T-helper 1 cell treated with Interleukin-12 subunit alpha and Interleukin-12 subunit beta and Interleukin-4 antibody, amounts not matched to agents 30 μg/mL and 1 μg/mL, for 36 hours (primary cell): ENCODE measurements around the gene NAV1.

Source experiments
- H3K27ac Mint-ChIP-seq: one replicate; pipeline ENCODE4 v1.8.0; 2021; ENCODE audit warnings: mild to moderate bottlenecking, mixed read lengths
- H3K27me3 Mint-ChIP-seq: one replicate; pipeline ENCODE4 v1.8.0; 2021; ENCODE audit warnings: low read depth, mixed read lengths
- H3K36me3 Mint-ChIP-seq: one replicate; pipeline ENCODE4 v1.8.0; 2021; ENCODE audit warnings: low read depth, mixed read lengths
- H3K4me1 Mint-ChIP-seq: one replicate; pipeline ENCODE4 v1.8.0; 2021; ENCODE audit warnings: low read depth, mixed read lengths
- H3K4me3 Mint-ChIP-seq: one replicate; pipeline ENCODE4 v1.8.0; 2021; ENCODE audit warnings: mild to moderate bottlenecking, moderate library complexity, mixed read lengths
- H3K9me3 Mint-ChIP-seq: one replicate; pipeline ENCODE4 v1.8.0; 2021; ENCODE audit warnings: mixed read lengths

Gene NAV1

DNA sequence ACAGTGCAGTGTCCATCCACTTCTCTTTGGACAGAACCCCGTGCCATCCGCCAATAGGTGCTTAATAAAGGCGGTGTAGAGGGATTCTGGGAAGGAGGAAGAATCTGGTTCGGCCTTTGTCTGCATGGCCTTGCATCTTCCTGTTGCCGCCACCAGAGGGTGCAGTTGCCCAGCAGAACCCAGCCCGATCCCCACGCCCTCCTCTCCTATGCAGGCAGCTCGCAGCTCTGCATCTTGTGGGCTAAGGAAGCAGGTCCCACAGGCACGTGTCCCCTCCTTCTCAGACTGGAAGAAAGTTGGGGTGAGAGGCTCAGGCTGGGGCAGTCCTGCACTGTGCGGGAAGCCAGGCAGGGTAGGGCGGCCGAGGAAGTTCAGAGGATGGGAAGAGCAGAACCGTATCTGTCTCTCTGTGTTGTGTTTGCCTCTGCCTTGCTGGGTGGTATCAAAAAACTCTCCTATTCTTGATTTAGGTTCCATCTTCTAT, 20.8 kb downstream of the NAV1 start:
- H3K9me3 Mint-ChIP-seq: no peaks in the 10 kb centered on the region
- H3K27me3 Mint-ChIP-seq: peaks cover 17% of the 10 kb centered on the region
- H3K4me3 Mint-ChIP-seq: no peak overlapping the region
- no peaks in the 10 kb centered on the region for H3K36me3 Mint-ChIP-seq
- H3K27ac Mint-ChIP-seq: no peak overlapping the region
- no peaks in the 10 kb centered on the region for H3K4me1 Mint-ChIP-seq

DNA sequence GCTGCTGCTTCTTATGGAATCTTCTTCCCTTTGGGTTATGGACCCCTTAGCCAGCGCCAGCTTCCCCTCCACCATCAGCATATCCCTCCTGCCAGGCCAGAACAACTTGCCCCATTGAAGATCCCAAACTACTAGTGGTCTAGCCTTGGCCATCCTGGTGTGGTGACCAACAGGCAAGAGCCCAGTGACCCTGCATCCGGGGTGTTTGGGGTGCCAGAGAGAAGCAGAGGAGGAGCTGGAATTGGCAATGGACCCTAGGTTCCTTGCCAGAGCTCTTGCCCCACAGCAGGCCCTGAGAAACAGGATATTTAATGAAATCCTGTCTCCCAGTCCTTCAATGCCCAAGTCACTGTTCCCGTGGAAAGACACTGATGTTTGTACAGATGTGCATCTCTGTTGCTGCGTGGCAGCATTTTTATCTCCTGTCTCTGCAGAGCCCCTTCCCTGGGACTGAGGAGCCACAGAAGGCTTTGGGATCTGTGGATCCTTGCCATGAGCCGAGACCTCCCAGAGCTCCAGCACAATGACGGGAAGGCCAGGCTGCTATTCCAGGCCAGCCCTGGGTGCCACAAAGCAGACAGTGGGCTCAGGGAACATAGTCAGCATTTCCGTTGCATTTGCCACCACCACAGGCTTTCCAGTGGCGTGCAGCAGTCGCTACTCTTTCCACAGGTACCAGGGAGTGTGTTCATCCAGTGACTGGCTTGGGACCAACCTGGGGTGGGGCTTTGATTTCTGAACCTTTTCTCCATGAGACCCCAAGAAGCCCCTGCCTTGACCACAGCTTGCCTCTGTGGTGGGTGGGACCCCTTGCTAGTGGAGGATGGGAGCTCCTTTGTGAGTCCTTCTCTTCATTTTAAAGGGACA, 21.6 kb downstream of the NAV1 start:
- Mint-ChIP-seq H3K9me3 (no peaks in the 10 kb centered on the region), H3K36me3 (no peaks in the 10 kb centered on the region), H3K27me3 (peaks cover 10% of the 10 kb centered on the region), H3K4me1 (no peaks in the 10 kb centered on the region), H3K27ac (no peak overlapping the region), H3K4me3 (no peak overlapping the region)

DNA sequence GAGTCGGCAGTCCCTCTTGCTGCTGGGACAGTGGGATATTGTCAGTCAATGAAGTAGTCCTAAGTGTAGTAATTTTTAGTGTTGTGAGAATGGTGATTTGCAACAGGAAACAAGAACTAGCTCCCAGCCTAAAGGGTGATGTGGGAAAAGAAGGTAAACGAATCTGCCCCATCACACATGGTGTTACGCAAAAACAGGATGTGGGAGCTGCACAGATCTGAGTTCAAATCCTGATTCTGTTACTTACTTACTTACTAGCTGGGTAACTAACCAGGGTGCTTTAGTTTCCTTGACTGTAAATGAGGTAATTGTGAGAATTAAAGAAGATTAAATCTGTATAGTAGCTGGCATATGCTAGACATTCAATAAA, 22.3 kb downstream of the NAV1 start:
- Mint-ChIP-seq H3K4me3 (no peak overlapping the region), H3K36me3 (no peaks in the 10 kb centered on the region), H3K27ac (no peak overlapping the region), H3K4me1 (no peaks in the 10 kb centered on the region), H3K9me3 (no peaks in the 10 kb centered on the region), H3K27me3 (peaks cover 10% of the 10 kb centered on the region)

DNA sequence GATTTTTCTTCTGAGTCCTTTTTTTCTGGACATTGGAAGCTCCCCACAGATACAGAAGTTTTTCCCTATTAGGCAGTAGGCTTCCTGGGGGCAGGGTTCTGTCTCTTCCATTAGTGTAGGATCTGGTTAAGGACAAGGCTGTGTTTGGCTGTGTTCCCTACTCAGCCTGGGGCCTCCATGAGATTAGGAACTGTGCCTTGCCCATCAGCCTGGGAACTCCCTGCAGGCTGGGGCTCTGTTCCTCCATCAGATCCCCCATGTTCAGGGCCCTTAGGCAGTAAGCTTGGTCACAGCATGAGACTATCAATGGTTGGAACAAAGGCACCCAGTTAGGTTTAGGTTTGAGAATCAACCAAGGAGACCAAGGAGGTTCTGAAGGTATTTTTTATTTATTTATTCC, 22.7 kb downstream of the NAV1 start:
- Mint-ChIP-seq H3K9me3 (no peaks in the 10 kb centered on the region), H3K36me3 (no peaks in the 10 kb centered on the region), H3K4me1 (no peaks in the 10 kb centered on the region), H3K27me3 (peaks cover 10% of the 10 kb centered on the region), H3K4me3 (no peak overlapping the region), H3K27ac (no peak overlapping the region)

DNA sequence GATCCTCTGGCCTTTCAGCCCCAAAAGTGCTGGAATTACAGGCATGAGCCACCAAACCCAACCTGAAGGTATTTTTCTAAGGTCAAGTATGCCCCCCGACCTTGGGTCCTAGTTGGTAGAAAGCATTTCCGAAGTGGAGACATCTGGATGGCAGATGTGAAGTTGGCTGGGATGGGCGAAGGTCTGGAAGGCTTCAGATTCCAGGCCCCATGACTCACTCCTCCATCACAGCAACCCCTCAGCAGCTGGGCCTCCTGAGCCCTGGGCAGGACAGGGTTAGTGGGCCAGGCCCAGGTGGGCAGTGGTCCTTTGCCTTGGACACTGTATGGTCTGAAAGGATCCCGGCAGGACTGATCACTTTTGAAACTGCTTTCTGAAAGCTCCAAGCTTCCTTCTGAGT, 23.3 kb downstream of the NAV1 start:
- Mint-ChIP-seq H3K27ac (no peak overlapping the region), H3K36me3 (no peaks in the 10 kb centered on the region), H3K4me1 (no peaks in the 10 kb centered on the region), H3K9me3 (no peaks in the 10 kb centered on the region), H3K4me3 (no peak overlapping the region), H3K27me3 (peaks cover 7% of the 10 kb centered on the region)

DNA sequence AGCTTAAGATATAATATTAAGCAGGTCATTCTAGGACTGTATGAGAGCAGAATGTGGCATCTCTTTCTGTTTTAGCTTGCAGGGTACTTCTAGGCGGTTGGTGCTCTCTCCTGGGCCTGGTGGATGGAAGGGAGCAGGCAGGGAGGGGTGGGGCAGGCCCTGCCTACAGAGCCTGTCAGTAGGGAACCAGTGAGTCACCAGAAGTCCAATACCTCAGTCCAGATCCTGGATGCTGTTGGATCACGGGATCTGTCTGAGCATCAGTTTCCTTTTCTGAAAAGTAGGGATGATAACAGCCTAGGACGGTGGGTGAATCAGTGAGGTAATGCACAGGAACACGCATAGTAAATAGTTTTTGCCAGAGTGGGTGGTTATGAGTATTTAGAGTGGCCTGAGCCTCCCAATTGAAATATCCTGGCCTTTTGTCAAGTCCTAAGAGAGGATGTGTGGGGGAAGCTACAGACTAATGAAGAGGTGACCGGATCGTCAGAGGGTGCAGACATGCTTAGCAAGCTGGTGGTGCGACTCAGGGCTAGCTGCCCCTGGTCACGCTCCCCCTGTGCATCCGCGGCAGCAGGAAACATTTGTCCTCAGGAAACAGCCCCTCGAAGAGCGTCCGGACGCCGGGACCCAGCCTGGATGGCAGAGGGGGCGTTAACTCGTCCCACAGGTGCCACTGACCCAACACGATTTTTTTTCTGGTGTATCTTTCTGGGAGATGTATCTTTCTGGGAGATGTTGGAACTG, 23.9 kb downstream of the NAV1 start:
- no peaks in the 10 kb centered on the region for H3K4me1 Mint-ChIP-seq

DNA sequence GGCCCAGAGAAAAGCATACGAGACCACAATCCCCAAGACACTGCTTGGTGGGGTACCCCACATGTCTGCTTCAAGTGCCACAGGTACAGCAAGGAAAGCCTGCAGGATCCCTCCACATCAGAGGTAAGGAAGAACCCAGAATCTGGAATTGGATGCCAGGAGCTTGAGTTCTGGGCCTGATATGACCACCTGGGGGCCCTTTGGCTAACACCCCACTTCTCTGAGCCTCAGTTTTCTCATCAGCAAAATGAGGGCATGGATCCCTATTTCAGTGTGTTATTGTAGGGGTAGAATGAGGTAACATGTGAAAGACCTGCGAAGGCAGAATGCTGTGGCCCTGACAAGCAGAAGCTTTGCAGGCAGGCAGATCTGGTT, 24.5 kb downstream of the NAV1 start:
- no peaks in the 10 kb centered on the region for H3K4me1 Mint-ChIP-seq
- no peaks in the 10 kb centered on the region for H3K9me3 Mint-ChIP-seq
- no peaks in the 10 kb centered on the region for H3K36me3 Mint-ChIP-seq
- no peaks in the 10 kb centered on the region for H3K27me3 Mint-ChIP-seq
- no peak overlapping the region for H3K27ac Mint-ChIP-seq
- no peak overlapping the region for H3K4me3 Mint-ChIP-seq

More for the DNA sequence above, 23.9 kb downstream of the NAV1 start:
- H3K27me3 Mint-ChIP-seq: peaks cover 1% of the 10 kb centered on the region
- no peaks in the 10 kb centered on the region for H3K36me3 Mint-ChIP-seq
- no peaks in the 10 kb centered on the region for H3K9me3 Mint-ChIP-seq
- H3K4me3 Mint-ChIP-seq: no peak overlapping the region
- H3K27ac Mint-ChIP-seq: no peak overlapping the region

DNA sequence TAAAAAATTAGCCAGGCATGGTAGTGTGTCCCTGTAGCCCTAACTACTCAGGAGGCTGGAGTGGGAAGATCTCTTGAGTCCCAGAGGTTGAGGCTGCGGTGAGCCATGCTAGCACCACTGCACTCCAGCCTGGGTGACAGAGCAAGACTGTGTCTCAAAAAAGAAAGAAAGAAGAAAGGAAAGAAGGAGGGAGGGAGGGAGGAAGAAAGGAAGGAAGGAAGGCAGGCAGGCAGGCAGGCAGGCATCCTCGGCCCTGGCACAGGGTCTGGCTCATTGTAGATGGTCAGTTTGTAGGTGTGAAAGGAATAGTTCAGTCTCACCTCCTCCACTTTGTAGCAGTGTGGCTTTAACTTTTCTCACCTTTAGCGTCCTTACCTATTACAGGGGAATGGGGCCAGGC, 25.0 kb downstream of the NAV1 start:
- H3K27ac Mint-ChIP-seq: no peak overlapping the region
- no peaks in the 10 kb centered on the region for H3K36me3 Mint-ChIP-seq
- no peaks in the 10 kb centered on the region for H3K27me3 Mint-ChIP-seq
- H3K4me1 Mint-ChIP-seq: no peaks in the 10 kb centered on the region
- H3K4me3 Mint-ChIP-seq: no peak overlapping the region
- H3K9me3 Mint-ChIP-seq: no peaks in the 10 kb centered on the region

DNA sequence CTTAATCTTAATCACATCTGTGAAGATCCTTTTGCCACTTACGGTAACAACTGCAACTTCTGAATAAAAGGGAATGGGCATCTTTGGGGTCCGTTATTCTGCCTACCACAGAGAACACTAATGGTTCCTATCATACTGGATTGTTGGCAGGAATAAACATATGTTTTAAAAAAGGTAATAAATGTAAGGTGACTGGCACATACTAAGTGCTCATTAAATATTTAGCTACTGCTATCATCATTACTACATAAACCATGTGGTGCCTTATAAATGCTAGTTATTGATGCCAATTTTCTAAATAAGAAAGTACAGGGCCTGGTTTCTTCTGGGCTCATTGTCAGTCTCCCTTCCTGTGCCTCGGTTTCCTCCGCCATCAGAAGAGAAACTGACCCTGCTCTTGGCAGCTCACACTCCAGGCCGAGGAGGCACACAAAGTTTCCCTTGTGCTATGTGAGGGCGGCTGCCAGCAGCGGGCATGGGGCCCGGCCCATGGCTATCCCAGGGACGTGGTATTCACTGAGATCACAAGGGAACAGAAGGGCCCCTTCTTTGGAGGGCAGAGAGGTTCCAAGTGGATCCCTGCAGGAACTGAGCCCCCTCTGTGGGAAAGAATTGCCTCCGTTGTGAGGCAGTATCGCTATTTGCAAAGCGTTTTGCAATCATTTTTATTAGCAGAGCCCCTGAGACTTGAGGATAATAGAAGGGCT, 26.2 kb downstream of the NAV1 start:
- no peaks in the 10 kb centered on the region for H3K4me1 Mint-ChIP-seq
- no peaks in the 10 kb centered on the region for H3K27me3 Mint-ChIP-seq
- no peaks in the 10 kb centered on the region for H3K36me3 Mint-ChIP-seq
- no peaks in the 10 kb centered on the region for H3K9me3 Mint-ChIP-seq
- no peak overlapping the region for H3K27ac Mint-ChIP-seq
- no peak overlapping the region for H3K4me3 Mint-ChIP-seq

DNA sequence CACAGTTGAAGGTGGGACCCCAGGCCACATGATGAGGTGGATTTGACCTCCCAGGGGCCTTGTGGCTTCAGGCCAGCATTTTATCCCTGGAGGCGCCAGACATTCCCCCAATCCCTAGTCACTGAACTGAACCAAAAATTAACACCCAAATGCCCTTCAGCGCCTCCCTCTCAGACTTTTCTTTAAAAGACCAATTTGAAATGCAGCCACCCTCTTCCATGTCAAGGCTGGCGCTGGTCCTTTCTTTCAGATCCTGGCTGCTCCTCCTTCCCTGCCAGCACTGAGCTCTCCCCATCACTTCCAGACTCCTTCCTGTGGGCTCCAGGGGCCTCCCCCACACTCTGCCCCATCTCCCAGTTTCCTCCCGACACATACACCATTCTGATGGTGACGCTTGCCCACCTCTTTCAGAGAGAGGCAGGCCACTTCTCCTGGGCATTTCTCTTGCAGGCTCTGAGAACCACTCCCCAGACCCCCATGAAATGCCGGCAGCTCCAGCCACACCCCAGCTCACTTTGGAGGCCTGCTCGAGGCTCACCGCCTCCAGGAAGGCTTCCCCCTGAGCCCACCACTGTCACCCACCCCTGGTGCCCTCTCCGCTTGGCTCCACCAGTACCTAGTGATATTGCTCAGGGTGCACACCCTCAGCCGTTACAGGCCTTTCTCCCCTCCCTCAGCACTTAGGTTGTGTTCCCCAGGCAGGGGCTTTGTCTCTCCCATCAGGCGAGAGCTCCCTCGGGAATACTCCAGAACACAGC, 27.0 kb downstream of the NAV1 start:
- H3K36me3 Mint-ChIP-seq: no peaks in the 10 kb centered on the region
- H3K27ac Mint-ChIP-seq: no peak overlapping the region
- no peaks in the 10 kb centered on the region for H3K4me1 Mint-ChIP-seq
- no peaks in the 10 kb centered on the region for H3K27me3 Mint-ChIP-seq
- H3K9me3 Mint-ChIP-seq: no peaks in the 10 kb centered on the region
- no peak overlapping the region for H3K4me3 Mint-ChIP-seq

DNA sequence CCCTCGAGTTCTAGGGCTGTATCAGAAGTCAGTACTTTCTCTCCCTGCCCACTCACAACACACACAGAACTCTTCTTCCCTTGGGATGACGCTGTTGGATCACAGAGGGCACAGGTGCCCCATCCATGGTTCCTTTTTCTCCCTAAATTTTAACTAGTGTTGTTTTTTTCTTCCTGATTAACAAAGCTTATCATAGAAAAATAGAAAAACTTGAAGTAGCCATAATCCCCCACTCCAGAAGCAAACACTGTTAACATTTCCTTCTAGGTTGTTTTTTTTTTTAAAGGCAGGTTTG, 27.5 kb downstream of the NAV1 start:
- H3K9me3 Mint-ChIP-seq: no peaks in the 10 kb centered on the region
- no peaks in the 10 kb centered on the region for H3K36me3 Mint-ChIP-seq
- no peak overlapping the region for H3K27ac Mint-ChIP-seq
- H3K27me3 Mint-ChIP-seq: no peaks in the 10 kb centered on the region
- no peaks in the 10 kb centered on the region for H3K4me1 Mint-ChIP-seq
- H3K4me3 Mint-ChIP-seq: no peak overlapping the region

DNA sequence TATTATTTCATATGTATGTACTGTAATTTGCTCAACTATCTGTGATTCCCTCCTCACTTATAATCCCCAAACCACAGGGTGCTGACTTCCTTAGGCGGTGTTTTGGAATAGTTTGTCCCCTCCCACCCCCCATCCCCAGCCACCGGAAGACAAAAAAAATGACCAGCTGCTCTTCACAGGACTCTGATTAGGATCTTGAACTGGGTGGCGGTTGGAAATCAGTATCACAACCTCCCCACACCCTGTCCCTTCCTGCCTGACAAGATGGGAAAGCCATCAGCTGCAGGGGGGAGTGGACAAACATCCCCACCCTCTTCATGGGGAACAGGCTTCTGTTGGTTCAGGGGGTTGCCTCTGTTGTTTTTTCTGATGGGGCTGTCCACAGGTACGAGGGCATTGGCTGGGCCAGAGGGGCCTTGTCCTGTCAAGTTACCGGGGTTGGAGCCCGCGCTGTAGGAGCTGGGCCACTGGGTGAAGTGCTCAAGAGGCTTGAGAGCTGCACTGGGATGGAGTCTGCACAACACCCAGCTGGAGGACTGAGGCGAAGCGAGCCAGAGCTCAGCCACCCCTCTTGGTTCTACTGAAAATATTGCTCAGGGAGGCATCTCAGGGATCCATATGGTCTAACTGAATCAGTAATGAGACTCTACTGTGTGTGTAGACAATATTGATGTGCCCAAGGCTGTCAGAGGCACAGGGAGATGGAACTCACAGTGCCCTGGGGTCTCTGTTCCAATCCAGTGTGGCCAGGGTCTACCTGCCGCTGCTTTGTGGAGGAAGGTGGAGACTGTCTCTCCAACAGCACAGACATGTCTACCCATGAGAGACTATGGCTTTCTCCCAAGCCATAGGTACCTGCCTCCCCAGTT, 28.2 kb downstream of the NAV1 start:
- no peaks in the 10 kb centered on the region for H3K27me3 Mint-ChIP-seq
- H3K36me3 Mint-ChIP-seq: no peaks in the 10 kb centered on the region
- H3K4me1 Mint-ChIP-seq: no peaks in the 10 kb centered on the region
- H3K9me3 Mint-ChIP-seq: no peaks in the 10 kb centered on the region
- H3K27ac Mint-ChIP-seq: no peak overlapping the region
- no peak overlapping the region for H3K4me3 Mint-ChIP-seq

DNA sequence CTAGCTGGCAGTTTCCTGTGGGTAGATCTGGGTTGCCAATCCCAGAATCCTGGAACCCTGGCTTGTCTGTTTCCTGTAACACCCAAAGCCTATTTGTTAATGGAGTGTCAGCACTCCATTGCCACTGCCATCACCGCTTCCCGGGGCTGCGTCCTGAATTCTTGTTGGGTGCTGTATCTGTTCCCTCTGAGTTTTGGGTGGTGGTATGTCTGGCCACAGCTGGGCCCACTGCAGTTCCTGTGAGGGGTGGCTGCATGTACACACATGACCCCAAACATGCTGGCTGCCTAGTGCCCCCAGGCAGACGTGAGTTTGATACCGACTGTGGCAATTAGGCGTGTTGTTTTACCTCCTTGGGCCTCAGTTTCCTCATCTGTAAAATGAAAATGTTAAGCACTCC, 29.3 kb downstream of the NAV1 start:
- no peak overlapping the region for H3K27ac Mint-ChIP-seq

More for the DNA sequence above, 29.3 kb downstream of the NAV1 start:
- Mint-ChIP-seq H3K27me3 (no peaks in the 10 kb centered on the region), H3K36me3 (no peaks in the 10 kb centered on the region), H3K4me1 (no peaks in the 10 kb centered on the region), H3K4me3 (no peak overlapping the region), H3K9me3 (no peaks in the 10 kb centered on the region)
